ENCODE data around the gene KRT6B. TPM values are rescaled to one million over a fixed set of nuclear protein-coding genes. Genes with fewer than 3 reads are reported as not detected.
A peak's percentile ranks its signal among the peaks of the same experiment; 100 is the strongest.
"Not testable (repeated sequence)": the region's sequence is repeated elsewhere in the genome, so short reads cannot be mapped to it uniquely, and the experiment has no call there.

Gene KRT6B
- total RNA-seq, 1 donor from 2014 or later: not detected

GRCh38 chr12:52418576-52419110, 33.3 kb downstream of the KRT6B start:
- ATAC-seq: no peak
- intact Hi-C loops (cut with DNase I): no loop called here
- DNase-seq (ENCODE audit: low spot score): no peak

GRCh38 chr12:52417740-52418139, 34.2 kb downstream of the KRT6B start:
- ATAC-seq: no peak
- intact Hi-C loops (cut with DNase I): no loop called here
- no peak for DNase-seq (ENCODE audit: low spot score)

GRCh38 chr12:52416795-52417194, 35.2 kb downstream of the KRT6B start:
- intact Hi-C loops (cut with DNase I): no loop called here
- peak; percentile 82 for ATAC-seq
- DNase-seq (ENCODE audit: low spot score): no peak

- DNase-seq (ENCODE audit: low spot score) (no peak), ATAC-seq (peak; percentile 91)
- intact Hi-C loops (cut with DNase I): no loop called here
These were observed 35.8 kb downstream of the KRT6B start for GRCh38 chr12:52415870-52416750.

- DNase-seq (ENCODE audit: low spot score) (no peak), ATAC-seq (no peak)
- intact Hi-C loops (cut with DNase I): no loop called here
These were observed 37.0 kb downstream of the KRT6B start for GRCh38 chr12:52414936-52415335.

- ATAC-seq (no peak), DNase-seq (ENCODE audit: low spot score) (no peak)
- intact Hi-C loops (cut with DNase I): no loop called here
These were observed 38.1 kb downstream of the KRT6B start for GRCh38 chr12:52413782-52414345.

GRCh38 chr12:52413202-52413601, 38.7 kb downstream of the KRT6B start:
- DNase-seq (ENCODE audit: low spot score) (no peak), ATAC-seq (no peak)
- intact Hi-C loops (cut with DNase I): no loop called here

- intact Hi-C loops (cut with DNase I): no loop called here
- ATAC-seq: no peak
- no peak for DNase-seq (ENCODE audit: low spot score)
These were observed 40.1 kb downstream of the KRT6B start for GRCh38 chr12:52411815-52412214.

- ATAC-seq: peak; percentile 44
- DNase-seq (ENCODE audit: low spot score); intact Hi-C loops (cut with DNase I): not testable (repeated sequence)
These were observed 41.2 kb downstream of the KRT6B start for GRCh38 chr12:52410589-52411248.

- no peak for ATAC-seq
- DNase-seq (ENCODE audit: low spot score): no peak
- intact Hi-C loops (cut with DNase I): no loop called here
These were observed 44.0 kb downstream of the KRT6B start for GRCh38 chr12:52407918-52408317.

- DNase-seq (ENCODE audit: low spot score) (no peak), ATAC-seq (no peak)
- intact Hi-C loops (cut with DNase I): no loop called here
These were observed 46.0 kb downstream of the KRT6B start, which contains the start of gene KRT82 for GRCh38 chr12:52405922-52406385. KRT82 (minus strand) TSS chr12:52406335; CDS start chr12:52406277, 58 bp downstream.

- DNase-seq (ENCODE audit: low spot score) (no peak), ATAC-seq (no peak)
- intact Hi-C loops (cut with DNase I): no loop called here
These were observed 47.0 kb downstream of the KRT6B start for GRCh38 chr12:52404951-52405350.

- intact Hi-C loops (cut with DNase I): no loop called here
- DNase-seq (ENCODE audit: low spot score) (no peak), ATAC-seq (no peak)
These were observed 48.4 kb downstream of the KRT6B start for GRCh38 chr12:52403561-52403960.

- ATAC-seq (no peak), DNase-seq (ENCODE audit: low spot score) (no peak)
- intact Hi-C loops (cut with DNase I): no loop called here
These were observed 48.9 kb downstream of the KRT6B start for GRCh38 chr12:52402873-52403540.

GRCh38 chr12:52402377-52402776, 49.6 kb downstream of the KRT6B start:
- DNase-seq (ENCODE audit: low spot score) (no peak), ATAC-seq (no peak)
- intact Hi-C loops (cut with DNase I): no loop called here

- ATAC-seq (no peak), DNase-seq (ENCODE audit: low spot score) (no peak)
- intact Hi-C loops (cut with DNase I): no loop called here
These were observed 50.0 kb downstream of the KRT6B start for GRCh38 chr12:52401926-52402325.

- intact Hi-C loops (cut with DNase I): no loop called here
- ATAC-seq: no peak
- no peak for DNase-seq (ENCODE audit: low spot score)
These were observed 50.4 kb downstream of the KRT6B start for GRCh38 chr12:52401526-52401925.

- ATAC-seq (no peak), DNase-seq (ENCODE audit: low spot score) (no peak)
- intact Hi-C loops (cut with DNase I): no loop called here
These were observed 51.0 kb downstream of the KRT6B start for GRCh38 chr12:52400906-52401305.

- ATAC-seq (no peak), DNase-seq (ENCODE audit: low spot score) (no peak)
- intact Hi-C loops (cut with DNase I): no loop called here
These were observed 52.2 kb downstream of the KRT6B start for GRCh38 chr12:52399756-52400155.
